Fibroblast of skin of left quadriceps (primary cell): ENCODE results near the gene SEC11A.
A peak's percentile ranks its signal among the peaks of the same experiment; 100 is the strongest.
"Not testable (repeated sequence)": the region's sequence is repeated elsewhere in the genome, so short reads cannot be mapped to it uniquely, and the experiment has no call there.

Source experiments
- DNase-seq, 2 experiments: peaks; one replicate each; pipeline ENCODE4 v3.0.0-alpha.2; 2013; ENCODE audit warnings: low read depth in 2 of 2

SEC11A gene

DNA sequence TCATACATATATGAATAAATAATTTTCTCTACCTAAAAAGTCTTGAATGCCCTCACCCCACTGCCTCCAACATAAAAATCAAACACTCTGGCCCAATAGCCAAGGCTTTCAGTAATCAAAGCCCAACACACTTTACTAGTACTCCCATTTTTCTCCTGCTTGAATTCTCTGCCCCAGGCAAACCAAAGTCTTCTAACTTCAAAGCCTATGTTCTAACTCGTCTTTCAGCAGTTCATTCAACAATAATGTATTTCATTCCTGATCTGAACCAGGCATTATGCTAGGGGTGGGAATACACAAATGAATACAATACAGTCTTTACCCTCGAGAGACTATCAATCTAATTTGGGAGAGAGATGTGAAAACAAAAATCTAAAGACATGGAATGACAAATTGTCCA lies 21.1 kb upstream of the SEC11A start:
- DNase-seq: no peak

GRCh38 chr15:84736375-84736774 lies 20.4 kb upstream of the SEC11A start:
- no peak for DNase-seq

GRCh38 chr15:84735480-84736061 lies 19.6 kb upstream of the SEC11A start:
- DNase-seq: not testable (repeated sequence)

- DNase-seq: no peak
Measured at GRCh38 chr15:84734794-84735479, 19.0 kb upstream of the SEC11A start.

DNA sequence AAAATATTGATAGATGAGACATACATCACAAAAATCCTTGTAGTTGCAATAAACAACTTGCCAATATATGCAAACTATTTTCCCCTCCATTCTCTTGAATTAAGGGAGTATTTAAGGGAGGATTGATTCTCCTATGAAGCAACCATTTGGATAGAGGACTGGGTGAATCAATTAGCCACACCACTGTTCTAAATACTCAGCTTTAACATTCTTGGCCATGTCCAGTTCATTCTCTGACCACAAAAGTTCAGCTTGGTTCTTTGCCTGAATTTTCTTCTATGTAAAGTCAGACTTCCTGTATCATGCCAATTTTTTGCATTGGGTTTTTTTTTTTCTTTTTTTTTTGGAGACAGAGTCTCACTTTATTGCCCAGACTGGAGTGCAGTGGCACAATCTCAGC lies 15.8 kb upstream of the SEC11A start:
- no peak for DNase-seq

DNA sequence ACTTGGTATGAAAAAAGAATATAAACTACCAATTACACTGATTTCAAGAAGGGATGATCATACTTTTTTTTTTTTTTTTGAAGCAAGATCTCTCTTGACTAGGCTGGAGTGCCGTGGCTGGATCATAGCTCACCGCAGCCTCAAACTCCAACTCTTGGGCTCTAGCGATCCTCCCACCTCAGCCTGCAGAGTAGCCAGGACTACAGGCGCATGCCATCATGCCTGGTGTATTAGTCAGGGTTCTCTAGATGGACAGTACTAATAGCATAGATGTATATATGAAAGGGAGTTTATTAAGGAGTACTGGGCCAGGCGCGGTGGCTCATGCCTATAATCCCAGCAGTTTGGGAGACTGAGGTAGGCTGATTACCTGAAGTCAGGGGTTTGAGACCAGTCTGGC lies 11.5 kb upstream of the SEC11A start:
- DNase-seq: no peak

DNA sequence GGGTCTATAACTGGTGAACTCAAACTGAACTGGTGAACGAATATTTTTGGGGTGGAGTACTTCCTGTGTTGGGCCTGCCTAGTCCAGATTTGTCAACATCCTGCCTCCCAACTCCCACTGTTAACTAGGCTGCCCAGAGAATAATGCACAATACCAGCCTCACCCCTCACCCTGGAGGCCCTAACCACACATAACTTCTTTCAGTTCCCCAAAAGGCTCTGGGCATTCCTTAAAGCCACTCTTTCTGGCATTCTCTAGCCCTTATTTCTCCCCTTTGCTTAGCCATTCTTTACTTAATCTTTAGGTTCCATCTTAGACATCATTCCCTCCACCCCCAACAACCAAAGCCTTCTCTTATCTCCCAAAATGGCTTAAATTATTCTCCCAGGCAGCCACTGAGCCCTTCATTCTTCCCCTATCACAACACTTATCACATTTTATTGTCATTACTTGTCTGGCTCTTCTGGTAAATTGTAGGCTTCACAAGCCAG lies 9.1 kb upstream of the SEC11A start:
- DNase-seq: no peak

GRCh38 chr15:84722628-84723027 lies 6.7 kb upstream of the SEC11A start:
- no peak for DNase-seq

DNA sequence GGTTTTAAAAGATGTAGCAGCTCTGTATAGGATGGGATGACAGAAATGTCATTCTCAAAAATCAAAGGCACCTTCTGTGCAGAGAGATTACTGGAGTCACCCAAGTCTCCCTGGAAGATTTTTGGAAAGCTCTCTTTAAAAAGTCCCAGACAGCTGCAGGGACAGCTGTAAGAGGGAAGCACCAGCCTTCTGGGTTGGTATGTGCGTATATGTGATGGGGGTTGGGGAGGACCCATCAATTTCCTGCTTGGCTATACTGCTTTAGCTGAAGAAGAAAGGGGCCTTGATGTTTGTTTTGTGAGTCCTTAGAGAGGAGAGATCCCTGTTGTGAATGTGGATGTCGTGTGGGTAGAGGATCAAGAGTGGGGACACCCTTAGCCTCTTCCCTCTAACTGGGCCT lies 5.4 kb upstream of the SEC11A start:
- DNase-seq: no peak

DNA sequence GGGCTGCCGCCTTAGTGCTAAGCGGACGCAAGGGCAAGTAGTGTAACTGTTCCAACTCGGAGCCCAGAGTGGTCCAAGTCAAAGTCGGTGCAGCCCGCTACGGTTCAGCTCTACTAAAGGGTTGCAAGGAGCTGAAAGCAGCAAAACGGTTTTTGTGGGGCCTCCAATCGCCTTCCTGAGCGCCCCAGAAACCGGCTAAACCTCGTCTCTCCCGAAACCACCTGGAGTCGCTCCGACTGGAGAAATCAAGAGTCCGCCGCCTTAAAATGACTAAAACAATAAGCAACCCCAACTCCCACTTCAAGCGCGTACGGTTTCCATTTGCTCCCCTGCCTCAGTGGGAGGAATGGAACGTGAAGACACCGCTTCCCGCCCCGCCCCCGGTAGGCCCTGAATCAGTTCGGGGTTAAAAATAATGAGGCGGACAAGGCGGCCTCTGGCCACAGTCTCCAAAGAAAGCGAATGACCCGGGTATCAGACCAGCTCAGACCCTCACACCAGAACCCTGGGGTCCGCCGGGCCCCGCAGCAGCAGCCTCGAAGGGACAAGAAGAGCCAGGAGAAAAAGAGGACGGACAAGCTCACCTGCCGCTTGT lies 401 bp downstream of the SEC11A start:
- no peak for DNase-seq

- no peak for DNase-seq
Measured at GRCh38 chr15:84714821-84715220, 1.1 kb downstream of the SEC11A start.

GRCh38 chr15:84714372-84714771 lies 1.6 kb downstream of the SEC11A start:
- DNase-seq: no peak

DNA sequence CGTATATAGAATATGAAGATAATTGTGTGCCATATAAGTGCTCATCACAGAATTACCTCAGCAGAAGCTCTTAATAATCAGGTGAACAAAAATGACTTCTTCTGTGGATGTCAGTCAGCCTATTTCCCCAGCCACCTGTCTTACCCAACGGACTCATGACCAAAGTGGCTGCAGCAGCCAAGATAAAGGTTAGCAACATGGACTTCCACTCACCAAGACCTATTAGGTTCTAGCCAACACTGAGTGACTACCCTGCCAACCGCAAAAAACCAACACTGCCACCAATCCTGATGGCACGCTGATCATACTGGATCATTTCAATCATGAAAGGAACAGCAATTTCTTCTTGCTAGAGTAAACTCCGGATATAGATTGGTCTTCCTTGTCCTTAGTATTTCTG lies 12.1 kb downstream of the SEC11A start:
- DNase-seq: no peak

DNA sequence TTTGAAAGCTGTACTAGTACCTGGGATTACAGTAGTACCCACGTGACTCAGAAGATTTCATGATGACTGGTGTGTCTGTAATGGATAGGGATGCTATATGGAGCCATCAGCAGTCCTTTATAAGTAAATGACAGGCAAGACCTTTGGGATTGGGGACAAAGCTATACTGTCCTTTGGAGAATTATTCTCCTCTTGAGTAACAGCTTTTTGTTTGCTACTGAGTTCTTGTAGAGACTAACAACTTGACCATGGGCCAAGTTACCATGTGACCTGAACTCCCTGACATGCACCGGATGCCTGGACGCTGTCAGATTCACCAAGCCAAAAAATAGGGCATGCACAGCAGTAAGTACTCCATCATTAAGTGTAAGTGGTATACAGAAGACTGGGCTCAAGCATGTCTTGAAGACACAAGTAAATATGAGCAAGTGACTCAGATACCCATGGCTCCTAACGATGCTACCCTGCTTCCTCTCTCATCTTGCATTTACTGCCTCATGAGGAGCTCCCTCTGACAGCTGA lies 12.9 kb downstream of the SEC11A start:
- DNase-seq: no peak

- DNase-seq: no peak
Measured at GRCh38 chr15:84699538-84700191, 16.3 kb downstream of the SEC11A start.

- no peak for DNase-seq
Measured at GRCh38 chr15:84697236-84697990, 18.5 kb downstream of the SEC11A start.

DNA sequence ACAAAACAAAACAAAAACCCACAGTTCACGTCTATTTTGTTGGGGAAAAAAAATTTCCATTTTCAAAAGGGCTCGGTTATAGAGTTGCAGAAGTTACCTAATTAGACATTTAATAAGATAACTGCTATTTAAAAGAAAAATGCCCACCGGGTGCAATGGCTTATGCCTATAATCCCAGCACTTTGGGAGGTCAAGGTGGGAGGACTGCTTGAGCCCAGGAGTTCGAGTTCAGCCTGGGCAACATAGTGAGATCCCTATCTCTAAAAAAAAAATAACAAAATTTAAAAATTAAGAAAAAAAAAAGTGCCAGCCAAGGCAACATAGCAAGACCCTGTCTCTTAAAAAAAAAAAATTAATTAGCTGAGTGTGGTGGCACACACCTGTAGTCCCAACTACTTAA lies 19.2 kb downstream of the SEC11A start:
- DNase-seq: no peak

DNA sequence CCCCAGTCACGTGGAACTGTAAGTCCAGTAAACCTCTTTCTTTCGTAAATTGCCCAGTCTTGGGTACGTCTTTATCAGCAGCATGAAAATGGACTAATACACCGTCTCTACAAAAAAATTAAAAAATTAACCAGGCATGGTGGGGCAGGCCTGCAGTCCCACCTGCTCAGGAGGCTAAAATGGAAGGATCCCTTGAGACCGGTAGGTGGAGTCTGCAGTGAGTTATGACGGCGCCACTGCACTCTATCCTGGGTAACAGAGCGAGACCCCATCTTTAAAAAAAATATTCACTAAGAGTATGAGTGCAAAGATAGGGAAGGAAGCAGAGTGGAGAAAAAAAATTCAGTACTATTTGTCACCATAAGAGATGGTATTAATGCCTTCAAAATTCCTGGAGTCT lies 25.6 kb downstream of the SEC11A start:
- no peak for DNase-seq

DNA sequence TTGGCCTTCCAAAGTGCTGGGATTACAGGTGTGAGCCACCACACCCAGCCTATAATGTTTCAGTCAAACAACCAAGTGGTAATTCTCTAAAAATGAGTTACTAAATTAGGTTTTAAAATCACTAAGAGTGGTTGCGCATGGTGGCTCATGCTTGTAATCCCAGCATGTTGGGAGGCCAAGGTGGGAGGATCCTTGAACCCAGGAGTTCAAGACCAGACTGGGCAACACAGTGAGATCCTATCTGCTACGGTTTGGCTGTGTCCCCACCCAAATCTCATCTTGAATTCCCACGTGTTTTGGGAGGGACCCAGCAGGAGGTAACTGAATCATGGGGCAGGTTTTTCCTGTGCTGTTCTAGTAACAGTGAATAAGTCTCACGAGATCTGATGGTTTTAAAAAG lies 26.1 kb downstream of the SEC11A start:
- no peak for DNase-seq

- not testable (repeated sequence) for DNase-seq
Measured at GRCh38 chr15:84686446-84686845, 29.5 kb downstream of the SEC11A start.

DNA sequence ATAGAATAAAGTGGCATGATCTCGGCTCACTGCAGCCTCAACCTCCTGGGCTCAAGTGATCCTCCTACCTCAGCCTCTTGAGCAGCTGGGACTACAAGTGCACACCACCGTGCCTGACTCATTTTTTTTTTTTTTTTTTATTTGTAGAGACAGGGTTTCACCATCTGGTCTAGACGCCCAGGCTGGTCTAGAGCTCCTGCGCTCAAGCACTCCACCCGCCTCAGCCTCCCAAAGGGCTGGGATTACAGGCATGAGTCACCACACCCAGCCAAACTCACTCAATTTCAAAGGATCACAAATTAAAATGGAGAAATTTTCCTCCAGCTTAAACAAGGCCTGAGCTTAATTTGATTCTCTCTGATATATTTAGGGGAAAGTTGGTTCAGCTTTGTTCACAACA lies 30.6 kb downstream of the SEC11A start:
- peak; percentile 52 to 54 for DNase-seq

DNA sequence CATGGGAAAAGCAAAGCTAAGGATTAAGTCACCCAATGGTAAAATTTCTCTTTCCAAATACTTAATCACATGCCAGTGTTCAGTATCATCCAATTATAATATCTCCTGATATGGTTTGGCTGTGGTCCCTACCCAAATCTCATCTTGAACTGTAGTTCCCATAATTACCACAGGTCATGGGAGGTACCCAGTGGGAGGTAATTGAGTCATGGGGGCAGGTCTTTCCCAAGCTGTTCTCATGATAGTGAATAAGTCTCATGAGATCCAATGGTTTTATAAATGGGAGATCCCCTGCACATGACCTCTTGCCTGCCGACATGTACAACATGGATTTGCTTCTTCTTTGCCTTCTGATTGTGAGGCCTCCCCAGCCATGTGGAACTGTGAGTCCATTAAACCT lies 31.8 kb downstream of the SEC11A start:
- no peak for DNase-seq
